Cardiac fibroblast (primary cell): Measurements from ENCODE around the gene CD34.

Source experiments
- DNase-seq, 2 donors: peaks; one replicate each; pipeline versions ENCODE4 v3.0.0 to v3.0.0-alpha.2; 2010; ENCODE audit warnings: low read depth in 2 of 2
- H3K4me3 ChIP-seq, 2 donors: replicated peaks in 1 of 2; 1 replicate in 1 of 2; 2 replicates in 1 of 2; pipeline ENCODE4 v1.5.1; 2011; ENCODE audit warnings: low read depth in 2 of 2, low read length in 2 of 2, mild to moderate bottlenecking in 2 of 2, moderate library complexity in 1 of 2
- TF ChIP-seq, protein P1 (sequence below): IDR thresholded peaks from one replicate; pipeline ENCODE4 v1.5.1; 2011; ENCODE audit warnings: low read depth, mild to moderate bottlenecking, low read length, inconsistent platforms

CD34 gene

DNA sequence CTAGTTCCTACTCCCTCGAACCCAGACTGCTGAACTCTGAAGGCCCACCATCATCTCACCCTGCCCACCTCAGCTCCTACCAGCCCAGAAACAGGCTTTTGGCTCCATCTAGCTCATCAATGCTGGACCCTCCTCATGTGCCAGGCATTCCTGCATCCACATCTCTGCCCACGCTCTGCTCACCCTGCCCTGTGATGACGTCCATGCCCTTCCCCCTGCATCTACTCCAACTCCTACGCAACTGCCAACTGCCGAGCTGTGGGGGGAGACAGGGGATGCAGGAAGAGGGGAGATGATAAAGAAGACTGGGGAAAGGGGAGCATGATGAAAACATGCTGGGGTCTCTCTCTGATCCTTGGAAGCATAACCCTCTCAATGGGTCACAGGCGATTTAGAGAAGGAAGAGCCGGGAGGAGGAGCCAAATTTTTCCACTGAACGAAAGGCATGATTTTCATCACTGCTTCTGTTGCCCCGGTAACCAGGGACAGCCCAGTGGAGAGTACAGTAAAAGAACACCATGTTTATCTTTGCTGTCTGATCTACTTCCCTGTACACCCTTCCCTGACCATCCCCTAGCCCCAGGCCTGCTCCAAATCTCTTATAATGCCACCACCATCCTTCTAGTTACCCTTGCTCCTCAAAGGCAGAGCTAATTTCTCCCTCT lies 44.3 kb downstream of the CD34 start:
- TF ChIP-seq, protein P1, sequence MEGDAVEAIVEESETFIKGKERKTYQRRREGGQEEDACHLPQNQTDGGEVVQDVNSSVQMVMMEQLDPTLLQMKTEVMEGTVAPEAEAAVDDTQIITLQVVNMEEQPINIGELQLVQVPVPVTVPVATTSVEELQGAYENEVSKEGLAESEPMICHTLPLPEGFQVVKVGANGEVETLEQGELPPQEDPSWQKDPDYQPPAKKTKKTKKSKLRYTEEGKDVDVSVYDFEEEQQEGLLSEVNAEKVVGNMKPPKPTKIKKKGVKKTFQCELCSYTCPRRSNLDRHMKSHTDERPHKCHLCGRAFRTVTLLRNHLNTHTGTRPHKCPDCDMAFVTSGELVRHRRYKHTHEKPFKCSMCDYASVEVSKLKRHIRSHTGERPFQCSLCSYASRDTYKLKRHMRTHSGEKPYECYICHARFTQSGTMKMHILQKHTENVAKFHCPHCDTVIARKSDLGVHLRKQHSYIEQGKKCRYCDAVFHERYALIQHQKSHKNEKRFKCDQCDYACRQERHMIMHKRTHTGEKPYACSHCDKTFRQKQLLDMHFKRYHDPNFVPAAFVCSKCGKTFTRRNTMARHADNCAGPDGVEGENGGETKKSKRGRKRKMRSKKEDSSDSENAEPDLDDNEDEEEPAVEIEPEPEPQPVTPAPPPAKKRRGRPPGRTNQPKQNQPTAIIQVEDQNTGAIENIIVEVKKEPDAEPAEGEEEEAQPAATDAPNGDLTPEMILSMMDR = no peak
- DNase-seq = peak; percentile 54 to 75
- peak overlapping the region in 1 of 2 donors; percentile 86 for H3K4me3 ChIP-seq

DNA sequence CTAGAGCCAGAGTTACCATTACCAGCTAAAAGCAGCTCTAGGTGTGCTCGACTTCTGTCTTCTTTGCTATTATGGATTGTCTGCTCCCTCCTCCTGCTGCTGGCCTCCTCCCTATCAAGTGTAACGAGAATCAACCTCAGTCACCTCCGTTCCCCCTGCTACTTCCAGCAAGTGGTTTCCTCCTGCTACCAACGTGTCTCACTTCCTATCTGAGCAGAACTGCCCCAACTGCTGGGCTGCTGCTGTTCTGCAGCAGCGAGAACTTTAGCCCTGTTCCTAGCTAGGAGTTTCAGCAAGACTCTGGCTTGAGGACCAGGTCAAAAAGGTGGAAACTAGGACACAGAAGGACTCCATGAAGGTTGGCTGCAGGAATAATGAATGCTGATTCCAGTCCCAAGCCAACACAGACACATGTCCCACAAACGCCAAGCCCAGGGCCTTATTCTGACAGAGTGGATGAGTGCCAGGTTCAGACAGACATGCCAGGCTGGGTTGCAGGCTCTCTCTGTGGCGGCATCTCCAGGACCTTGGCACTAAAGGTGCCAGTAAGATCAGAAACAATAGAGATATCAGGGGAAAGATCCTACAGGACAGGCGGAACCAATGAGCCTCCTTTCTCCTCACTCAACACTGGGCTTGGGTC lies 46.9 kb downstream of the CD34 start:
- H3K4me3 ChIP-seq = no peak overlapping the region
- TF ChIP-seq, protein P1 = no peak
- DNase-seq = no peak

DNA sequence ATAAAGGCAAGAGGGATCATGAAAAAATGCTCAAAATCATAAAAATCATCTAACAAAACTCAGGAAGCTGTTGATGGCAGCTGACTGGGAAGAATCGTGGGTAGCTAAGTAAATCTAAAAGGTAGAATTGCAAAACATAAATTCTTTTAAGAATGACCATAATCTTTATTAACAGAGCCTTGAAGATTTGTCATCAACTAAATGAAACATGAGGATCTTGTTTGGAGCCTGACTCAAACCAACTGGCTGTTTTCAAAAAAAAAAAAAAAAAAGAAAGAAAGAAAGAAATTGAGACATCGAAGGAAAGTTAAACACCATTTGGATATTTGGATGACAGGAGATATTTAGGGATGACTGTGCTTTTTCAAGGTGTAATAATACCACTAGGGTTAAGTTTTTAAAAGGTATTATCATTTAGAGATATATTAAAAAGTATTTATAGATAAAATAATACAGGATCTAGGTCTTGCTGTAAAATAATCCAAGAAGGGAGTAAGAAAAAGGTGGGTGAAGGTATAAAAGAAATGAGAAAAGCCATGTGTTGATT lies 48.6 kb downstream of the CD34 start:
- H3K4me3 ChIP-seq = no peak overlapping the region
- DNase-seq = peak in 1 of 2 donors; percentile 49
- TF ChIP-seq, protein P1 = no peak

DNA sequence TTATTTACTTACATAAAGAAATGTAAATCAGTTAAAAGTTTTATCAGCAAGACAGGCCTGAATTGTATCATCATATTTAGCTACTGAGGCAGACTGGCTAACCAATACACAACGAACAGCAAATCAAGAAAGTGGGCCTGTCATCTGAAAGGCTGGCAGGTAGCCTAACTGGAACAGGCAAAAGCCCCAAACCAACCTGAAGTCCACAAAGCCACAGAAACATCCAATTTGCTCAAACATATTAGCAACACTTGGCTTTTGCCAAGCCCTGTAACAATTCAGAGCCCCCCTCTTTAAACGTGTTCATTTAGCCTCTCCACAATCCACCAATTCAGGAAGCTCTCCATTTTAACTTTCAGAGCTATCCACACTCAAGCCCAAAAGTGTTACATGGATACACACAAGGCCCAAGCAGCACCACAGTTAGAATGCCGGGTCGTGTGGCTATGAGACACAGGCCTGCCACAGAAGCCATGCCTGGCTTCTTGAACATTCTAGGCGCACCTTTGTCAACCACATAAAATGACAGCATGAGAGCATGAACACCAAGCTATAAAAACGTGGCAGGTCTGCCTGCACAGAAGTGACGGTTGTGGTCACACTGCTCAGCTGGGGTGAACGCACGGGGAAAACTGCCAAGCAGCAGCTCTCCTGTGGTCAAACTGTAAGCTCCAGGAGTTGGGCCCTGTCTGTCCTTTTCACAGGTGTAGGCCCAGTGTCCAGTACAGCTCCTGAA lies 49.3 kb downstream of the CD34 start:
- TF ChIP-seq, protein P1 = no peak
- H3K4me3 ChIP-seq = no peak overlapping the region
- DNase-seq = no peak

DNA sequence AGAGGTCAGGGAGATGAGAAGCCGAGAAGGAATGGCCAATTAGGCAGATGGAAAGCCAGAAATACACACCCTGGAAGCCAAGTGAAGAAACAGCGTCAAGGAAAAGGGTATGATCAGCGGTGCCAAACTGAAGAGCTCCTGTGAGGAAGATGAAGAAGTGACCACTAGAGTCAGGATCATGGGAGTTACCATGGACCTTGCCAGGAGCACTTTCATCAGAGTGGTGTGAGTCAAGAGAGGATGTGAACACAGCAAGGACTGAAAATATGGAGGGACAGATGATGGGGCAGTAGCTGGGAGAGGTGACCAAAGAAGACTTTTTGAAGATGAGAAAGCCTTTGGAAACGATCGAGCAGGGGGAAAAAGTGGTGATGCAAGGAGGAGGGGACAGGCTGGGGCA lies 50.4 kb downstream of the CD34 start:
- TF ChIP-seq, protein P1 = no peak
- no peak overlapping the region for H3K4me3 ChIP-seq
- no peak for DNase-seq

DNA sequence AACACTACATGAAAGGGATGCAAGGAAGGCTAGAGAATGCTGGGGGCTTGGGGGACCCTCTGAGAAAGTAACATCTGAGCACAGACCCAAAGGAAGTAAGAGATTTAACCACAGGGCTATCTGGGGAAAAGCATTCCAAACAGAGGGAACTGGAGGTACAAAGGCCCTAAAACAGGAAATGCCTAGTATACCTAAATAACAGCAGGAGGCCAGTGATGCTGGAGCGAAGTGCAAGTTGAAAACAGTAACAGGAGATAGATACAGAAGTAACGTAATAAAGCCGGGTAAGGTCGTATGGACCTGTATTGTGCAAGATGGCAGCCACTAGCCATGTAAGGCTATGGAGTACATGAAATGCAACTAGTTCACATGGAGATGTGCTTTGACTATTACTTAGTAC lies 52.1 kb downstream of the CD34 start:
- H3K4me3 ChIP-seq = no peak overlapping the region
- TF ChIP-seq, protein P1 = no peak
- peak; percentile 45 to 65 for DNase-seq
